ENCODE results near the gene MICA.

GRCh38 chr6:31365864-31366263 is 37.5 kb upstream of the MICA start:
- no peak for TF ChIP-seq SUZ12 (IDR thresholded peaks at IDR 0.05; ENCODE audit: extremely low read depth, insufficient read depth, insufficient read length)
- no peak for TF ChIP-seq ZNF274 (IDR thresholded peaks at IDR 0.05; ENCODE audit: low read depth, low read length)
- no peak for TF ChIP-seq YY1 (IDR thresholded peaks at IDR 0.05; ENCODE audit: insufficient read depth, insufficient read length)
